ENCODE measurements around the gene DACH1. TPM values are rescaled to one million over a fixed set of nuclear protein-coding genes. Genes with fewer than 3 reads are reported as not detected.

The DACH1 gene
- polyA plus RNA-seq, 4 donors: 16.5 to 128 (median 110) TPM

DNA sequence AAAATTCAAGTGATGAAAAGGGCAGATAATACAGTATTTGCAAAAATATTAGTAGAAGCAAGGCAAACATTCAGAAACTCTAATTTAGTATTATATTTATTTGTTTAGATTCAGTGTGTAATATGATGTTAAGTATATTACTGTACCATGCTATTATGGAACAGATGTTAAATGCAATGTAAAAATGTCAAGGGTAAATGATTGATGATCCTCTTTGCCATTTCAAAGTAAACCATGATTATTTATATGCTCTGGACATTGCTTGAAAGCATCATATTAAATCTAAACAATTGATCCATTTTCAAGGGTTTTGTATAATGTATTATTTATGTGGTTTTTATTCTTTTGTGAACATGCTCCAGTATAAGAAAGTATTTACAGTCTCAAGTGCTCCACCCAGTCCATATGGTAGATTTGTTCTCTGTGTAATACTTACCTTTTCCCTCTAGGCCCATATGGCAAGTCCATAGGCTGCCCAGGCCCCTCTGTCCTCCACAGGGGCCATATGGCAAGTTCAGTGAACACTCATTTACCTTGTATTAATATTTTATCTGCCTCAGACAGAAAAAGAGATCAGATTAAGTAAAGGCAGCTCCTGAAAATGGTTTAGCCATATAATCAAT is 353.5 kb downstream of the DACH1 start:
- no peak for DNase-seq (ENCODE audit: low read depth in 4 of 4, low spot score in 3 of 4)

DNA sequence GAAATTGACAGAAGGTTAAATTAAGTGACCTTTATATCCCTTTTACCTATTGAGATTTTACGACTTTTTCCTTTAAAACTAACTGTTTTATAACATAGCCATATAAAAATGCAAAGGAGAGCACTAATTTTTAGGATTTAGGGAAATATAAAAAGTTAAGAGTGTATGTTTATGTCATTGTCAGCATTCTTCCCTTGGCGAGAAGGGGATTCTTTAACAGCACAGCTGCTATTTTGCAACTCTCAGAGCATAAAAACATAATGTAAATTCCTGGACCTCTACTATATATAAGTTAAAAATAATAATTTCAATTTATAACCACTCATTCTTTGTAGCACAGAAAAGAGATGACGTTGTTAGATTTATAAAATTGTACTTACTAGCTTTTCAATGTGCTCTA is 363.2 kb downstream of the DACH1 start:
- no peak for DNase-seq (ENCODE audit: low read depth in 4 of 4, low spot score in 3 of 4)

GRCh38 chr13:71499944-71500514 is 367.0 kb downstream of the DACH1 start:
- no peak for DNase-seq (ENCODE audit: low read depth in 4 of 4, low spot score in 3 of 4)

GRCh38 chr13:71499235-71499634 is 367.8 kb downstream of the DACH1 start:
- no peak for DNase-seq (ENCODE audit: low read depth in 4 of 4, low spot score in 3 of 4)

DNA sequence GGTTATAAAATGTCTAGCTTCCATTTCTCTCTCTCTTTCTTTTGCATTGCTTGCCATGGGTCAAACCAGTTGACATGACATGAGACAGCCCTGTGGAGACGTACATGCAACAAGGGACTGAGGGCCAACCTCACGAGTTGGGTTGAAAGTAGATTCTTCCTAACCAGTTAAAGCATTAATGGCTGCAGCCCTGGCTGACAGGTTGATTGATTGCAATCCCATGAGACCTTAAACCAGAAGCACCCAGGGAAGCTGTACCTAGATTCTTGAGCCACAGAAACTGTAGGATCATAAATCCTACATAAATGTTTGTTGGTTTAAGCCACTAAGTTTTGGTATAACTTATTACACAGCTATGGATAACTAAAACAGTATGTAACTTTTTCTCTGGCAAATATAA is 373.8 kb downstream of the DACH1 start:
- no peak for DNase-seq (ENCODE audit: low read depth in 4 of 4, low spot score in 3 of 4)

DNA sequence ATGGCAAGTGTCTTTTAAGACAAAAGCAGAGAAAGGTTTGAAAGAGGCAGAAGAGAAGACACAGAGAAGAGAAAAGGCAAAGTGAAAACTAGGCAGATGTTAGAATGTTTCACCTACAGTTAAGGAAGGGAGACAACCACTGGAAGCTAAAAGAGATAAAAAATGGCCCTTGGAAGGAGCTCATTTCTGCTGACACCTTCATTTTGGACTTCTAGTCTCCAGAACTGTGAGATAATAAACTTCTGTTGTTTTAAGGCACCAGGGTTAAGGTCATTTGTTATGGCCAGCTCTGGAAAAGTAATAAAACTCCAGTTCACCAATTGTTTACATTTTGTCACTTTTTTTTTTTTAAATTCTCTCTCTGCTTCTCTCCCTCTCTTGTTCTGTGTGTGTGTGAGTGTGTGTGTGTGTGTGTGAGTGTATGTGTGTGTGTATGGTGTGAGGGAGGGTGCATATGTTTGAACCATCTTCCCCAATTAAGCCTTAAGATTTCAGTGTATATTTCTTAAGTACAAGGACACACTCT is 374.6 kb downstream of the DACH1 start:
- DNase-seq (ENCODE audit: low read depth in 4 of 4, low spot score in 3 of 4): no peak

- DNase-seq (ENCODE audit: low read depth in 4 of 4, low spot score in 3 of 4): no peak
Measured at GRCh38 chr13:71491010-71491409, 376.0 kb downstream of the DACH1 start.

GRCh38 chr13:71489041-71489440 is 378.0 kb downstream of the DACH1 start:
- DNase-seq (ENCODE audit: low read depth in 4 of 4, low spot score in 3 of 4): no peak

- DNase-seq (ENCODE audit: low read depth in 4 of 4, low spot score in 3 of 4): no peak
Measured at GRCh38 chr13:71488201-71488600, 378.8 kb downstream of the DACH1 start.

DNA sequence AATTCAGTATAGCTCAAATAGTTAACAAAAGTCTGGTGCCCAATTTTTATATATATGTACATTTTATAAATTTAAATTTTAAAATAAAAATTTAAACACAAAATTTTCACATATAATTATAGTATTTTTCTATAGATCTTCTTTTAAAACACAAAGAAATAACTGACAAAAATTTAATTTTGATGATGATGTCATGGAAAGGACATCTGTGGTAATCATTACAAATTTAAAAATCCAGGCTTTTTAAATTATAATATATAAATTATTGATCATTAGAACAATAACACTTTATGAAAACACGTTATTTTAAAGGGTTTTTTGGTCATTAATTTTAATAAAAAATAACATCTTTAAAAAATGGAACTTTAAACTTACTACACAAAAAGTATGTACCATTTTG is 381.1 kb downstream of the DACH1 start:
- no peak for DNase-seq (ENCODE audit: low read depth in 4 of 4, low spot score in 3 of 4)

DNA sequence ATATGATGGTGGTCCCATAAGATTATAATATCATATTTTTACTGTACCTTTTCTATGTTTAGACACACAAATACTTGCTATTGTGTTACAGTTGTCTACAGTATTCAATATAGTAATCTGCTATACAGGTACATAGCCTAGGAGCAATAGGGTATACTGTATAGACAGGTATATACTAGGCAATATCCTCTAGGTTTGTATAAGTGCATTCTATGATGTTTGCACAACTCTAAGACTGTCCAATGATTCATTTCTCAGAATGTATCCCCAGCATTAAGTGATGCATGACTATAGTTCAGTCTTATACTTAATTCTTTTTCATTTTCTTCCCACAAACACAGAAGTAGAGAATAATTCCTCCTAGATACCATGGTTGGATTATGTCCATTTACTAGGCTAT is 383.3 kb downstream of the DACH1 start:
- no peak for DNase-seq (ENCODE audit: low read depth in 4 of 4, low spot score in 3 of 4)

DNA sequence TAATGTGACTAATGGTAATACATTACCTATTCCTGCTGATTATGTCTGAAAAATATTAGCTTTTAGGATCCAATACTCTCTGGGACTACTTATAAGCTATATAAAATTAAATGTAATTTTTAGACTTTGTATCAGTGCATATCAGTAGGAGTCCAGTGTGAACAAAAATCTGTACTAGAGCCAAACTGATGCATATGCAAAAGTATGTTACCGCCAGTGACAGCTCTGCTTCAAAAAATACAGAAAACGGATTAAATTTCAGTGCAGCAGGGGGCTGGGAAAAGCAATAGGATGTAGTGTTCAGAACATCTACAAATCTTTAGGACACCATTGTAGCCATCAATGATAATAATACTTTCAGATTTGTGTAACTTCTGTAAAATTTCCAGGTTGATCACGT is 385.5 kb downstream of the DACH1 start:
- no peak for DNase-seq (ENCODE audit: low read depth in 4 of 4, low spot score in 3 of 4)

DNA sequence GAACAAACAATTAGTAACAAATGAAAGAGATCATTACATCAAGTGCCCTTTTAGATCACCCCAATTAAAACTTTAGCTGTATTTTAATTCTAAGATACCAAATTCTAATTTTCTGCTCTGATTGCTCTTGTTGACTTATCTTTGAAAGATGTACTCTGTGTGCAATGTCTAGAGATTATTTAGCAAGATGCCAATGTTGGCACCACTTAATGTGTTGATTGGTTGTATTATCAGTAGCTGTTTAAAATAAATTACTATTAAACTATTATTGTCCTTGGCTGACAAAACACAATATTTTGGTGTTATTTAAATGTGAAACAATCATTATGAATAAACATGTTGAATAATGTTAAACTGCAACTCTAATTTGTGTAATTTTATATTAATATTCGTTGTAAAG is 386.0 kb downstream of the DACH1 start:
- DNase-seq (ENCODE audit: low read depth in 4 of 4, low spot score in 3 of 4): no peak

DNA sequence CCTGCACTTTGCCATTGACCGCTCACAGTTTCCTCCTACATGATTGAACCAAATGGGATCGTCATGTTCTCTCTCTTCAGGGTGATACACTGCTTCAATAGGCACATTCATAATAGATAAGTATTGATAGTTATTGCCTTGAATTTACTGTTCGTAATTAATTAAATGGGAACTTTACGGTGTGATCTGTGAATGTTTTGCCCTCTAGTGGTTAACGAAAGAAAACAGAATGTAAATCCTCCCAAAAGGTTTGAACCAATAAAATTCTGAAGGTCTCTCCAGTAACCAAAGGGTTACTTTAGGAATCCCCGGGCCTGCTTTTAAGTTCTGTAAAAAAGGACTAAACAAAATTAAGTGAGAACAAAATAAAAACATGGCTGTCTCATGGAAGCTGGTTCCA is 389.3 kb downstream of the DACH1 start:
- no peak for DNase-seq (ENCODE audit: low read depth in 4 of 4, low spot score in 3 of 4)

GRCh38 chr13:71474936-71475335 is 392.1 kb downstream of the DACH1 start:
- no peak for DNase-seq (ENCODE audit: low read depth in 4 of 4, low spot score in 3 of 4)

DNA sequence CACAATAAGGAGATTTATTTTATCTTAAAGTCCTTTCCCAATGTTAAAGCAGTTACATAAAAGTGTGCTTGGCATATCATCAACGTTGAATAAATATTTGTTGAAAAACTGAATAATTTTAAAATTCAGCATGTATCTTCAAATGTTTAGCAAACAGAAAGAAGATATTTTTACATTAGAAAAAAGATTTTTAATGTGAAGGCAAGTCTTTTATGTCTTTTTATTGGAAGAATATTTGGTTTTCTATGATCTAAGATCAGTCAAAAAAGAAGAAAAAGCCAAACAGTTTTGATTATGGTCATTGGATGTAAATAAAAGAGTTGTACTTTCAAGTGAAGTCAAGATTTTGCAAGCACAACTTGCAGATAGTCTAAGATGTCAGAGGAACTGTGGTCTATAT is 397.4 kb downstream of the DACH1 start:
- DNase-seq (ENCODE audit: low read depth in 4 of 4, low spot score in 3 of 4): no peak

DNA sequence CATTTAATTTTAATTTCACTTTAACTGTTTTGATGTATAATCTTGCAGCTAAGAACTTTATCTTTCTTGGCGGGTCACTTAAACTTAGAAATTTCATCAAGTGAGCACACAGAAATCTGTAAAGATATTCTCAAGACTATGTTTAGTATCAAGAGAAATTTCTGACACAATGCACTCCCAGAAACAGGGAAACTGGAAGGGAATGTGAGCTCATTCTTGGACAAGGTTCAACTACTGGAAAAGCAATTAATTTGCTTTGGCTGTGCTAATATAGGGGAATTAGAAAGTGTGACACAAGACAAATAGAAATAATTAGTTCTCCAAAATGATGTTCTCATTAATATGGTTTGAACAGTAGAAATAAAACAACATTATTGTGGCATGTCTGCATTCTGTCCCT is 402.3 kb downstream of the DACH1 start:
- DNase-seq (ENCODE audit: low read depth in 4 of 4, low spot score in 3 of 4): no peak

DNA sequence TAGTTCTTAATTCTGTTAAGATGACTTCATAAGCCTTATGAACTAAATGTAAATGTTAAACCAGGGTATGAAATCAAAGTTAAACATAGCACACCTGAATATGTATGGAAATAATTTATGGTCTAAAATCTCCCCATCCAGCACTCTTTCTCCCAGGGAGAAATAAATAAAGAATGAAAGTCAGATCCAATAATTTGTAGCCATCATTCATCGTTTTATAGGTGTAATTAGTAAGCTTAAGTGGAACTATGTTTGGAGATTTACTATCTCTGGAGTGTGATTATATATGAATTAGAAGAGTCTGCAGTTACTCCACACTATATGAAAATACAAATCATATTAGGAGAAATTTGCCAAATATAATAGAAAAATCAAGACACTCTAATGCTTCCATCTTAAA is 405.1 kb downstream of the DACH1 start:
- no peak for DNase-seq (ENCODE audit: low read depth in 4 of 4, low spot score in 3 of 4)

DNA sequence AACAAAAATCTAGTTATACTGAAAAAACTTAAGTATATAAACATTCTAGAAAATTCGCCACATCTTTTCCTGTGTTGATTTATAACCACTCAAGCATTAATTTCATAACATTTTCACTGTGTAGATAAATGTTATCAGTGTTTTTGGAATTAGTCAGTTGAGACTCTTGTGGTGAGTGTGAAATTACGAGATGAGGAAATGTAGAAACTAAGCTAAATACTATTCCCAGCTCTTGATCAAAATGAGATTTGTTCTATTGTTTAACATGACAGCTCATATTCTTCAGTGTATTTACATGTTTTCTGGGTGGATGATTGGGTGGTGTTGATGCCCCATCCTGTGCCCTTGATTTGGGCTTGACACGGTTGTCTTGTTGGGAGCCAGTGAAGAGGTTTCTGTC is 406.8 kb downstream of the DACH1 start:
- DNase-seq (ENCODE audit: low read depth in 4 of 4, low spot score in 3 of 4): no peak

GRCh38 chr13:71459708-71460107 is 407.3 kb downstream of the DACH1 start:
- DNase-seq (ENCODE audit: low read depth in 4 of 4, low spot score in 3 of 4): no peak

- no peak for DNase-seq (ENCODE audit: low read depth in 4 of 4, low spot score in 3 of 4)
Measured at GRCh38 chr13:71457645-71458044, 409.4 kb downstream of the DACH1 start.

- DNase-seq (ENCODE audit: low read depth in 4 of 4, low spot score in 3 of 4): no peak
Measured at GRCh38 chr13:71456136-71456535, 410.9 kb downstream of the DACH1 start.

GRCh38 chr13:71454509-71454908 is 412.5 kb downstream of the DACH1 start:
- DNase-seq (ENCODE audit: low read depth in 4 of 4, low spot score in 3 of 4): no peak

Data from left renal pelvis (tissue), 4 donors.